AG04450 (cell line): ENCODE results near the gene TMEM258. TPM values are rescaled to one million over a fixed set of nuclear protein-coding genes. Genes with fewer than 3 reads are reported as not detected.

Experiments used
- CTCF ChIA-PET: fragments of 300-600, 350-600 bp; formaldehyde crosslinking; extraction: SDS; loops from one replicate; lab custom pipeline; 2022; ENCODE audit warnings: antibody characterized with exemption, inconsistent platforms; lab: Charles Lee
- POLR2A ChIA-PET: fragments of 350-600 bp; formaldehyde crosslinking; extraction: SDS; loops from one replicate; lab custom pipeline; 2021; ENCODE audit warnings: antibody characterized with exemption, inconsistent platforms; lab: Yijun Ruan, JAX
- DNase-seq: peaks from one replicate; pipeline ENCODE4 v3.0.0-alpha.2; 2011; ENCODE audit warnings: low read depth, low spot score
- H3K27ac ChIP-seq: one replicate; pipeline ENCODE4 v1.5.1; 2012; ENCODE audit warnings: low read depth, low read length, control low read depth
- H3K27me3 ChIP-seq: one replicate; pipeline ENCODE4 v1.6.0; 2012; ENCODE audit warnings: low read length; ENCODE audit not compliant: control insufficient read depth, insufficient read depth
- H3K4me3 ChIP-seq: 2 replicates; pipeline ENCODE4 v1.5.1; 2011; ENCODE audit warnings: mild to moderate bottlenecking, low read depth, low read length, control low read depth
- H3K9me3 ChIP-seq: 2 replicates; pipeline ENCODE4 v1.5.1; 2012; ENCODE audit warnings: low read length; ENCODE audit not compliant: control insufficient read depth, insufficient read depth
- polyA plus RNA-seq: library from polyadenylated mRNA; depleted of rRNA; stranded (reverse); fragments of >200 nt; gene quantifications from 2 replicates; pipeline ENCODE4 v1.2.3, GENCODE V29; 2011
- TF ChIP-seq, protein P1 (sequence below): IDR thresholded peaks from 2 replicates; pipeline ENCODE4 v1.5.1; 2011; ENCODE audit warnings: low read depth, low read length, control low read depth, inconsistent platforms

Gene TMEM258
- polyA plus RNA-seq, 1 experiment: 300 TPM

DNA sequence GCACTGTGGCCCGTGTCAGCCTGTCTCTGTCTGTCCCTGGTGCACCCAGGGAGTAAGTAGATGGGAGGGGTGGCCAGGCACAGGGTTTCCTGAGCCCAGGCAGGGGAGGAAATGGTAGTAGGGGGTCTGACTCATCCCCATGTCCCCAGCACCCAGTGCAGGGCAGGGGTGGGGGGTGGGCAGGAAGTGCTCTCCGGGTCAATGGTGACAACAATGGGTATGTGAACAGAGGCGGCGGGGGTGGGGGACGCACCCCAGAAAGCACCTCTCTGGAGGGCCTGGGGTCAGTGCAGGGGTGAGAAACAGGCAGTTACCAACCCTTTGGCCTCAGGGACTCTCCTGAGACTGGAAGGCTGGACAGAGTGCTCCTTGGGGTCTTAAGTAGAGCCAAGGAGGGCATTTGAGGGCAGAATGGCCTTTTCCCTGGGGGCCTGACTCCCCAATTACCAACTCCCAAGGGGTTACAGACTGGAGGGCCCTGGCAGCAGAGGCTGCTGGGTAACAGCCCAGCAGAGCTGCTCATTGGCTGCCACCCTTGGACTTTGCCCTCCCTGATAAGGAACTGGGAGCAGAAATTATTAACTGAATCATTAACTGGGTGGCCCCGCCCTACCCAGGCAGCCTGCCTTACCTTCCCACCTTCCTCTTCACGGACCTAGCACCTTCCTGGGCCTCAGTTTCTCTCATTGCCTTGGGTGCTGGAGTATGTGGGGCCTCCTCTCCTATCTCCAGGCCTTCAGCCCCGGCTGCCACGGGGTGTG lies 35.8 kb downstream of the TMEM258 start:
- DNase-seq: no peak
- Histone ChIP-seq H3K9me3 (no peaks in the 10 kb centered on the region; the same call in 1 of the 2 replicates), H3K27ac (no peak overlapping the region), H3K4me3 (no peak overlapping the region), H3K27me3 (peaks cover 5% of the 10 kb centered on the region)
- TF ChIP-seq, protein P1, sequence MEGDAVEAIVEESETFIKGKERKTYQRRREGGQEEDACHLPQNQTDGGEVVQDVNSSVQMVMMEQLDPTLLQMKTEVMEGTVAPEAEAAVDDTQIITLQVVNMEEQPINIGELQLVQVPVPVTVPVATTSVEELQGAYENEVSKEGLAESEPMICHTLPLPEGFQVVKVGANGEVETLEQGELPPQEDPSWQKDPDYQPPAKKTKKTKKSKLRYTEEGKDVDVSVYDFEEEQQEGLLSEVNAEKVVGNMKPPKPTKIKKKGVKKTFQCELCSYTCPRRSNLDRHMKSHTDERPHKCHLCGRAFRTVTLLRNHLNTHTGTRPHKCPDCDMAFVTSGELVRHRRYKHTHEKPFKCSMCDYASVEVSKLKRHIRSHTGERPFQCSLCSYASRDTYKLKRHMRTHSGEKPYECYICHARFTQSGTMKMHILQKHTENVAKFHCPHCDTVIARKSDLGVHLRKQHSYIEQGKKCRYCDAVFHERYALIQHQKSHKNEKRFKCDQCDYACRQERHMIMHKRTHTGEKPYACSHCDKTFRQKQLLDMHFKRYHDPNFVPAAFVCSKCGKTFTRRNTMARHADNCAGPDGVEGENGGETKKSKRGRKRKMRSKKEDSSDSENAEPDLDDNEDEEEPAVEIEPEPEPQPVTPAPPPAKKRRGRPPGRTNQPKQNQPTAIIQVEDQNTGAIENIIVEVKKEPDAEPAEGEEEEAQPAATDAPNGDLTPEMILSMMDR: no peak
- ChIA-PET CTCF (no interaction called here), POLR2A (no interaction called here)

DNA sequence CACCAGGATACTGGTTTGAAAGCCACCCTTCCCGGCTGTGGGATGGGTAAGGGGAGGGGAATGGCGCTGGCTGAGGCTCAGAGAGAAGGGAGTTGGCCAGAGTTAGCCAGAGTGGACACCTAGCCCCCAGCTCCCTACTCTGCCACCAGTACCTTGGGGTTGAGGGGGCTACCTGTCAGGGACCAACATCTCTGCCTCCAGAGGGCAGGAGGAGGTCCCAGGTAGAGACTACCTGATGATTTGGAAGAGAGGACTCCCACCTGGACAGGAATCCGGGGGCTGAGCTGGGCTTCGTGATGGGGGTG lies 36.3 kb downstream of the TMEM258 start:
- no peak overlapping the region for H3K27ac ChIP-seq
- TF ChIP-seq, protein P1: no peak
- CTCF ChIA-PET: no interaction called here
- POLR2A ChIA-PET: no interaction called here
- peaks cover 5% of the 10 kb centered on the region for H3K27me3 ChIP-seq
- H3K4me3 ChIP-seq: no peak overlapping the region
- no peaks in the 10 kb centered on the region; the same call in 1 of the 2 replicates for H3K9me3 ChIP-seq
- DNase-seq: no peak

DNA sequence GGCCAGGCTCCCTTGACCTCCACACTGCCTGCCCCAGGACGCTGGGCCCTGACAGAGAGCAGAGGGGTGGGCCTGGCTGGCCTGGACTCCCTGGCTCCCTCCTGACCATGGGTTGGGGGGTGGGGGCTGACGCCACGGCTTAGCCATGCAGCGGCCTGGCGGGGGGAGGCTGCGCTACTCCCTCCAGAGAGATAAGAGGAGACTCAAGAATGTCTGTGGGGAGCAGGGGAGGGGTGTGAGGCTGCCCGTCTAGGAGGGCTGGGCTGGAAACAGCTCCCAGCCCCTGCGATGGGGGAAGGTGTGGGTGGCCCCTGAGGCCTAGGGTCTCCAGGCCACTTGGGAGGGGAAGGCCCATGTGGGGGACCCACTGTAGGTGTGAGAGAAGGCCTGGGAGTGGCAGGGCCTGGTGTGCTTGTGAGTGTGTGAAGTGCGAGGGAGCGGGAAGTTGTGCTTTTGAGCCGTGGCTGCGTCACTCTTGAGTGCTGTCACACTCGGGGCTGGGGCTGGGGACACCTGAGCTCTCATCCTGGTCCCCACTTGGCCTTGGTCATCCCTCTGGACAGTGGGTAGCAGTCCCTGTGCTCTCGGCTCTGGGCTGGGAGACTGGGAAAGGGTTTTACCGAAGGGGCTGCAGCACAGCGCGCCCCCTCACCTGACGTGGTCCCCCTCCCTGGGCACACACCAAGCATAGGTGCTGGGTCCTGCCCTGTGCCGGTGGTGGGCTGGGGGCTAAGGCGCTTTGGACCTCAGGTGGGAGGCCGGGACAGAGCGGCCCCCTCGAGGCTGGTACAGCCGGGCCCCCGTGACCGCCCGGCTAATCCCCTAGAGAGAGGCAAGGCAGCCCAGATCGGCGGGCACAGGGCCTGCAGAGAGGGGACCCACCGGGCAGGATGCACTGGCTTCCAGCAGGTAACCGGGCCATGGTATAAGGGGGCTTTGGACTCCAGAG lies 37.6 kb downstream of the TMEM258 start:
- Histone ChIP-seq H3K9me3 (no peaks in the 10 kb centered on the region; the same call in 1 of the 2 replicates), H3K27me3 (peaks cover 5% of the 10 kb centered on the region), H3K27ac (no peak overlapping the region), H3K4me3 (no peak overlapping the region)
- POLR2A ChIA-PET: no interaction called here
- TF ChIP-seq, protein P1: no peak
- no peak for DNase-seq
- CTCF ChIA-PET: interaction anchor here (0.8 kb wide), 1 partner anchor 21 kb away, joined by 4 read pairs; no protein-coding TSS in a partner anchor

DNA sequence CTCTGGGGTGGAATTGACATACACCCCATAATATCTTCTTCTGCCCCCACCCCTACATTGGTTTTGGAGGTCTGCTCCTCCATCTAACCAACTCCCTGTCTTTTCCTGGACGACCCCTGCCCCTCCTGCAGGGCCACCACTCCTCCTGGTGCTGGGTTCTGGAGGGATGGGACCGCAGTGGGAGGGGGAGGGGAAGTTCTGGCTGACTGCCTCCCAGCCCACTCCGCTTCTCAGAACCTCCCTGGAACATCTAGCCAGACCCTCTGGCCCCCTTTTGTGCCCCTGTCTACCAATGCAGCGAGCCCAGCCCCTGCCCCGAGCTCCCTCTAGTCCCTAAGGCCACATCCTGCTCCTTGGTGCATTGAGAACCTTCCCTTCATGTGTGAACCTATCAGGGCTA lies 38.7 kb downstream of the TMEM258 start:
- DNase-seq: no peak
- POLR2A ChIA-PET: no interaction called here
- TF ChIP-seq, protein P1: no peak

More for the DNA sequence above, 38.7 kb downstream of the TMEM258 start:
- no peak overlapping the region for H3K4me3 ChIP-seq
- no peak overlapping the region for H3K27ac ChIP-seq
- no peaks in the 10 kb centered on the region; the same call in 1 of the 2 replicates for H3K9me3 ChIP-seq
- CTCF ChIA-PET: interaction anchor here (0.5 to 1.9 kb wide), 6 partner anchors 11 to 355 kb away, joined by 3 to 5 read pairs (median 4); no protein-coding TSS in a partner anchor
- peaks cover 5% of the 10 kb centered on the region for H3K27me3 ChIP-seq
